ENCODE results near the gene CIT.

The CIT gene

GRCh38 chr12:119748497-119748896 is 128.6 kb downstream of the CIT start:
- TF ChIP-seq CTCF (IDR thresholded peaks at IDR 0.05; ENCODE audit: low read depth, low read length) = no peak
- H3K4me3 ChIP-seq (ENCODE audit: low read depth, low read length) = no peak overlapping the region

- no peak overlapping the region for H3K4me3 ChIP-seq (ENCODE audit: low read depth, low read length)
- TF ChIP-seq CTCF (IDR thresholded peaks at IDR 0.05; ENCODE audit: low read depth, low read length) = no peak
These were observed 131.0 kb downstream of the CIT start for GRCh38 chr12:119746169-119746568.

GRCh38 chr12:119744900-119745606 is 132.1 kb downstream of the CIT start:
- H3K4me3 ChIP-seq (ENCODE audit: low read depth, low read length) = no peak overlapping the region
- no peak for TF ChIP-seq CTCF (IDR thresholded peaks at IDR 0.05; ENCODE audit: low read depth, low read length)

GRCh38 chr12:119742700-119743099 is 134.4 kb downstream of the CIT start:
- H3K4me3 ChIP-seq (ENCODE audit: low read depth, low read length) = no peak overlapping the region
- no peak for TF ChIP-seq CTCF (IDR thresholded peaks at IDR 0.05; ENCODE audit: low read depth, low read length)

GRCh38 chr12:119740830-119741229 is 136.3 kb downstream of the CIT start:
- no peak overlapping the region for H3K4me3 ChIP-seq (ENCODE audit: low read depth, low read length)
- TF ChIP-seq CTCF (IDR thresholded peaks at IDR 0.05; ENCODE audit: low read depth, low read length) = no peak

- no peak for TF ChIP-seq CTCF (IDR thresholded peaks at IDR 0.05; ENCODE audit: low read depth, low read length)
These were observed 142.0 kb downstream of the CIT start for GRCh38 chr12:119735079-119735478.

GRCh38 chr12:119730381-119730780 is 146.7 kb downstream of the CIT start:
- TF ChIP-seq CTCF (IDR thresholded peaks at IDR 0.05; ENCODE audit: low read depth, low read length) = no peak
- no peak overlapping the region for H3K4me3 ChIP-seq (ENCODE audit: low read depth, low read length)

More at GRCh38 chr12:119735079-119735478, 142.0 kb downstream of the CIT start:
- H3K4me3 ChIP-seq (ENCODE audit: low read depth, low read length) = no peak overlapping the region

Measured in WI38 (cell line).